ENCODE data around the gene TSPO. TPM values are rescaled to one million over a fixed set of nuclear protein-coding genes. Genes with fewer than 3 reads are reported as not detected.

The TSPO gene
- total and polyA plus RNA-seq, 2 of the 13 experiments (the other 11 are each of a cell fraction or from before 2014, with no cell fraction given), result 0.46 to 1.4 TPM

DNA sequence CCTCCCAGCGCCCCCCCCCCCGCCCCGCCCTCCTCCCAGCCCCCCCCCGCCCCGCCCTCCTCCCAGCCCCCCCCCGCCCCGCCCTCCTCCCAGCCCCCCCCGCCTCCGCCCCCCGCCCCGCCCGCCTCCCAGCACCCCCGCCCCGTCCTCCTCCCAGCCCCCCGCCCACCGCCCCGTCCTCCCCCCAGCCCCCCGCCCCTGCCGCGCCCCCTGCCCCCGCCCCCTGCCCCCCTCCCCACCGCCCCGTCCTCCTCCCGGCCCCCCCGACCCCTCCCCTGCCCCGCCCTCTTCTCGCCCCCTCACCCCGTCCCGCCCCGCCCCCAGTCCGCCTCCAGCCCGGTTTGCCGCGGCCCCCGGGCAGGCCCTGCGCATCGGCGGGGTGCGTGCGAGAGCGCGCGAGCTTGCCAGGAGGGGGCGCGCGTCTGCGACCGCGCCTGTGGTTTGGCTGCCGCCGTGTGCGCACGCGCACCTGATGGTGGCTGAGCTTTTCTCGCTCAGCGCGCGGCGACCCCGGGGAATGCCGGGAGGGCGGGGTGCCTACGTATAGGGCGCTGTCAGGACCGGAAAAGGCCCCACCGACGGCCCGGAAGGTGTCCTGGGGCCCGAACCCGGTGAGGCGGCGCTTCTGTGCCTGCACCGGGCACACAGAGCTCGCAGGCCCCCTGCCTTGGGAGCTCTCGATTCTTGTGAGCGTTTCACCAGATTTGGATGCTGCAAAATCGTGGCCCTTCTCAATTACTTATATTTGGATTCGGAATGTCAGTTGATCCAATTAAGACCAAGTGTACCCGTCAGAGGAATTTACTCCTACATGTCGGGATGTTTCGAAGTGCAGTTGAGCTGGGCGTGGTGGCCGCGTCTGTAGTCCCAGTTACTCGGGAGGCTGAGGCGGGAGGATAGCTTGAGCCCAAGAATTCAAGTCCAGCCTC lies 36.1 kb downstream of the TSPO start (continued):
- TF ChIP-seq SP140L (CRISPR knock-in tag; IDR thresholded peaks at IDR 0.05; ENCODE audit: borderline replicate concordance) (no peak), ELF3 (CRISPR knock-in tag; IDR thresholded peaks at IDR 0.05) (peak; percentile 57; the same call in 1 of the 2 replicates), ATM (IDR thresholded peaks at IDR 0.05; ENCODE audit: borderline replicate concordance) (no peak), ZNF256 (CRISPR knock-in tag; conservative IDR thresholded peaks at IDR 0.05) (peak; percentile 87; the same call in 1 of the 2 replicates), NFE2L2 (IDR thresholded peaks at IDR 0.05; ENCODE audit: low read length) (no peak), JARID2 (CRISPR knock-in tag; IDR thresholded peaks at IDR 0.05; ENCODE audit: insufficient replicate concordance) (no peak), ASH2L (IDR thresholded peaks at IDR 0.05; ENCODE audit: insufficient read length, low read depth, low read length) (no peak), ZNF768 (CRISPR knock-in tag; IDR thresholded peaks at IDR 0.05) (peak; percentile 66; the same call in 1 of the 2 replicates), ZNF350 (CRISPR knock-in tag; IDR thresholded peaks at IDR 0.05; ENCODE audit: borderline replicate concordance, low read depth) (peak; percentile 81), ZNF543 (CRISPR knock-in tag; IDR thresholded peaks at IDR 0.05) (no peak), RBFOX2 (IDR thresholded peaks at IDR 0.05; ENCODE audit: low read depth, low read length) (peak; percentile 84), CEBPG (CRISPR knock-in tag; IDR thresholded peaks at IDR 0.05) (no peak), ZKSCAN5 (CRISPR knock-in tag; IDR thresholded peaks at IDR 0.05) (no peak), GRHL1 (CRISPR knock-in tag; conservative IDR thresholded peaks at IDR 0.05) (no peak), ZNF431 (CRISPR knock-in tag; IDR thresholded peaks at IDR 0.05; ENCODE audit: borderline replicate concordance, low read depth) (no peak), LCORL (IDR thresholded peaks at IDR 0.05) (no peak), LCORL (CRISPR knock-in tag; IDR thresholded peaks at IDR 0.05) (peak; percentile 31; the same call in 1 of the 2 replicates), CHD2 (IDR thresholded peaks at IDR 0.05; ENCODE audit: low read depth, low read length) (no peak), HOXA9 (CRISPR knock-in tag; IDR thresholded peaks at IDR 0.05; ENCODE audit: borderline replicate concordance) (no peak; the same call in 1 of the 2 replicates)
- TF ChIP-seq, protein P1, sequence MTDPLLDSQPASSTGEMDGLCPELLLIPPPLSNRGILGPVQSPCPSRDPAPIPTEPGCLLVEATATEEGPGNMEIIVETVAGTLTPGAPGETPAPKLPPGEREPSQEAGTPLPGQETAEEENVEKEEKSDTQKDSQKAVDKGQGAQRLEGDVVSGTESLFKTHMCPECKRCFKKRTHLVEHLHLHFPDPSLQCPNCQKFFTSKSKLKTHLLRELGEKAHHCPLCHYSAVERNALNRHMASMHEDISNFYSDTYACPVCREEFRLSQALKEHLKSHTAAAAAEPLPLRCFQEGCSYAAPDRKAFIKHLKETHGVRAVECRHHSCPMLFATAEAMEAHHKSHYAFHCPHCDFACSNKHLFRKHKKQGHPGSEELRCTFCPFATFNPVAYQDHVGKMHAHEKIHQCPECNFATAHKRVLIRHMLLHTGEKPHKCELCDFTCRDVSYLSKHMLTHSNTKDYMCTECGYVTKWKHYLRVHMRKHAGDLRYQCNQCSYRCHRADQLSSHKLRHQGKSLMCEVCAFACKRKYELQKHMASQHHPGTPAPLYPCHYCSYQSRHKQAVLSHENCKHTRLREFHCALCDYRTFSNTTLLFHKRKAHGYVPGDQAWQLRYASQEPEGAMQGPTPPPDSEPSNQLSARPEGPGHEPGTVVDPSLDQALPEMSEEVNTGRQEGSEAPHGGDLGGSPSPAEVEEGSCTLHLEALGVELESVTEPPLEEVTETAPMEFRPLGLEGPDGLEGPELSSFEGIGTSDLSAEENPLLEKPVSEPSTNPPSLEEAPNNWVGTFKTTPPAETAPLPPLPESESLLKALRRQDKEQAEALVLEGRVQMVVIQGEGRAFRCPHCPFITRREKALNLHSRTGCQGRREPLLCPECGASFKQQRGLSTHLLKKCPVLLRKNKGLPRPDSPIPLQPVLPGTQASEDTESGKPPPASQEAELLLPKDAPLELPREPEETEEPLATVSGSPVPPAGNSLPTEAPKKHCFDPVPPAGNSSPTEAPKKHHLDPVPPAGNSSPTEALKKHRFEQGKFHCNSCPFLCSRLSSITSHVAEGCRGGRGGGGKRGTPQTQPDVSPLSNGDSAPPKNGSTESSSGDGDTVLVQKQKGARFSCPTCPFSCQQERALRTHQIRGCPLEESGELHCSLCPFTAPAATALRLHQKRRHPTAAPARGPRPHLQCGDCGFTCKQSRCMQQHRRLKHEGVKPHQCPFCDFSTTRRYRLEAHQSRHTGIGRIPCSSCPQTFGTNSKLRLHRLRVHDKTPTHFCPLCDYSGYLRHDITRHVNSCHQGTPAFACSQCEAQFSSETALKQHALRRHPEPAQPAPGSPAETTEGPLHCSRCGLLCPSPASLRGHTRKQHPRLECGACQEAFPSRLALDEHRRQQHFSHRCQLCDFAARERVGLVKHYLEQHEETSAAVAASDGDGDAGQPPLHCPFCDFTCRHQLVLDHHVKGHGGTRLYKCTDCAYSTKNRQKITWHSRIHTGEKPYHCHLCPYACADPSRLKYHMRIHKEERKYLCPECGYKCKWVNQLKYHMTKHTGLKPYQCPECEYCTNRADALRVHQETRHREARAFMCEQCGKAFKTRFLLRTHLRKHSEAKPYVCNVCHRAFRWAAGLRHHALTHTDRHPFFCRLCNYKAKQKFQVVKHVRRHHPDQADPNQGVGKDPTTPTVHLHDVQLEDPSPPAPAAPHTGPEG (CRISPR knock-in tag; IDR thresholded peaks at IDR 0.05), result no peak; the same call in 1 of the 2 replicates
- TF ChIP-seq, protein P2, sequence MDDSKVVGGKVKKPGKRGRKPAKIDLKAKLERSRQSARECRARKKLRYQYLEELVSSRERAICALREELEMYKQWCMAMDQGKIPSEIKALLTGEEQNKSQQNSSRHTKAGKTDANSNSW (CRISPR knock-in tag; IDR thresholded peaks at IDR 0.05; ENCODE audit: borderline replicate concordance), result 0 out of 2 replicates have a peak, but pooled peaks have one; percentile 45
- TF ChIP-seq, protein P3, sequence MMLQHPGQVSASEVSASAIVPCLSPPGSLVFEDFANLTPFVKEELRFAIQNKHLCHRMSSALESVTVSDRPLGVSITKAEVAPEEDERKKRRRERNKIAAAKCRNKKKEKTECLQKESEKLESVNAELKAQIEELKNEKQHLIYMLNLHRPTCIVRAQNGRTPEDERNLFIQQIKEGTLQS (CRISPR knock-in tag; IDR thresholded peaks at IDR 0.05), result peak; percentile 44; the same call in 1 of the 2 replicates

Data from HepG2 (cell line).